ENCODE results near the gene UVSSA. TPM values are rescaled to one million over a fixed set of nuclear protein-coding genes. Genes with fewer than 3 reads are reported as not detected.

The UVSSA gene
- total RNA-seq, 4 donors from 2014 or later, result 8.5 to 13.2 (median 12.3) TPM

DNA sequence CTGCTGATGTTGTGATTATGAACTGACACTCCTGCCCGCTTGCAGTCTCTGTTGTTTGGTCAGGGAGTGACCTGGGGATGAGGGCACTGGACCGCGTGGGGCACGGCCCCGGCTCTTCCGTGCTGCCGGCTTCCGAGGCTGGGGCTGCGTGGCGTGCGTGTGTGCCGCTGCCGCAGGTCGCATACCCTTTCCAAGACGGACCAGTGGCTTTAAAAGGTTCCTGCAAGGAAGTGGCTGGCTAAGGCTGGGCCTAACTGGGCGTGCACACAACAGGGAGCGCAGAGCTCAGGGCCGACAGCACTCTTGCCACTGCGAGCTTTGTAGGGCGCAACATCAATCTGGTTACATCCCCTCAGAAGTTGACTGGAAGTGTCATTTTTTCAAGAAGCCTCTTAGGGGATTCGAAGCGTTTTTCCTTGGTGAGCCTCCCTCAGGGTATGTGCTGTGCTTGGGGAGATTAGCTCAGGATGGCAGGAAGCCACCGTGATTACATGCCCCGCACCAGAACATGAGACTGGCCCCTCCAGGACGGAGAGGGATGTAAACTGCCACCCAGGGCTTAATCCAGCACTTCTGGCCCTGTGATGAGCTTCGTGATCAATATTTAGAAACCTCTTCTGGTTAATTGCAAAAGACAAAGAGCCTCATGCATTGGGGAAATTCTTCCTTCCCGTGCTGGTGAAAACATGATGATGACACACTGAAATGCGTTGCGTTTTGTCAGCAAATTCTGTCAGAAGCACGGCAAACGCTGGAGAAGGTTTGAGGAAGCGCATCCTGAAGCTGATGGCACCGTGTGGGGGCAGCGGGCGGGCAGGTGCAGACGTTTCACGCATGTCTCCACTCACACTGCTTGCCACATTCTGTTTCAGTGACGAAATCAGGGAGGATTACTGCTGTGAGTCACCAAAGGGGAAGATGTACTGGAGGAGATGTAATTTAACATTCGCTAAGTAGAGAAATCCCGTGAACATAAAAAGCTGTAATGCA lies 46.2 kb upstream of the UVSSA start:
- intact Hi-C loops (cut with DNase I; ENCODE audit: low total_unique reads), result loop anchor here (1.0 kb wide), 1 partner anchor 108 kb away; no protein-coding TSS in a partner anchor
- TF ChIP-seq POLR2A (IDR thresholded peaks at IDR 0.05) (no peak), CTCF (IDR thresholded peaks at IDR 0.05 in 4 of 5, conservative IDR thresholded peaks at IDR 0.05 in 1 of 5) (no peak)
- Histone ChIP-seq H3K27ac (peak overlapping the region; percentile 55 to 73 (median 63)), H3K4me1 (peaks cover 16 to 33% of the 10 kb centered on the region in 2 donors), H3K36me3 (no peaks in the 10 kb centered on the region), H3K27me3 (no peaks in the 10 kb centered on the region), H3K9me3 (no peaks in the 10 kb centered on the region), H3K4me3 (no peak overlapping the region)
- DNase-seq, result peak; percentile 54 to 83
- in situ Hi-C loops (cut with MboI; ENCODE audit: low sequenced_read_pairs in 4 of 4), result no loop called here
- ATAC-seq, result peak; percentile 99

GRCh38 chr4:1302159-1302558 lies 44.8 kb upstream of the UVSSA start:
- DNase-seq, result no peak
- Histone ChIP-seq H3K36me3 (no peaks in the 10 kb centered on the region), H3K27me3 (no peaks in the 10 kb centered on the region), H3K27ac (peak overlapping the region in 2 of 4 donors; percentile 55 to 73), H3K4me3 (no peak overlapping the region), H3K4me1 (peaks cover 16 to 33% of the 10 kb centered on the region in 2 donors), H3K9me3 (no peaks in the 10 kb centered on the region)
- ATAC-seq, result no peak
- intact Hi-C loops (cut with DNase I; ENCODE audit: low total_unique reads) (no loop called here), in situ Hi-C loops (cut with MboI; ENCODE audit: low sequenced_read_pairs in 4 of 4) (no loop called here)
- TF ChIP-seq POLR2A (IDR thresholded peaks at IDR 0.05) (no peak), CTCF (IDR thresholded peaks at IDR 0.05 in 4 of 5, conservative IDR thresholded peaks at IDR 0.05 in 1 of 5) (no peak)

DNA sequence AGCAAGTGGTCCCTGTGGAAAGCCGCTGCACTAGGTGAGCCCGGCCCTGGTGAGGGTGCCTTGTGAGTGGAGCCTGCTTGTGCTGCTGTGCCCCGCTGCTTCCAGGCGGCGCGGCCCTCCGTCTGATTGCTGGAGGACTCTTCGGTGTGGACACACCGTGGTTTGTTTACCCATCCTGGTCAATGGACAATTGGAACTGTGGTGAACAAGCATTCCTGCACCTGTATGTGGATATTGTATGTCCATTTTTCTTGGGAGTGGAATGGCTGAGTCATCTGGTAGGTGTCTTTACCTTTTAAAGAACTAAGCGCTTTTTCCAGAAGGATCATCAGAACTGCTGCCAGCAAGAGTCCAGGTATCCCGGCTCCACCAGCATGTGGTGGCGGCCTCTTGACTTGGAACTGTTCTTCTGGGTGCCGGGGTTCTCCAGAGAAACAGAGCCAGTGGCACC lies 41.7 kb upstream of the UVSSA start:
- ATAC-seq (no peak), DNase-seq (no peak)
- intact Hi-C loops (cut with DNase I; ENCODE audit: low total_unique reads), result no loop called here
- H3K9me3 ChIP-seq, result no peaks in the 10 kb centered on the region
- H3K4me3 ChIP-seq, result no peak overlapping the region
- H3K27me3 ChIP-seq, result no peaks in the 10 kb centered on the region
- no peaks in the 10 kb centered on the region for H3K36me3 ChIP-seq
- in situ Hi-C loops (cut with MboI; ENCODE audit: low sequenced_read_pairs in 4 of 4), result no loop called here
- H3K27ac ChIP-seq, result no peak overlapping the region
- TF ChIP-seq CTCF (IDR thresholded peaks at IDR 0.05 in 4 of 5, conservative IDR thresholded peaks at IDR 0.05 in 1 of 5) (no peak), POLR2A (IDR thresholded peaks at IDR 0.05) (no peak)
- H3K4me1 ChIP-seq, result peaks cover 32 to 35% of the 10 kb centered on the region in 2 donors

DNA sequence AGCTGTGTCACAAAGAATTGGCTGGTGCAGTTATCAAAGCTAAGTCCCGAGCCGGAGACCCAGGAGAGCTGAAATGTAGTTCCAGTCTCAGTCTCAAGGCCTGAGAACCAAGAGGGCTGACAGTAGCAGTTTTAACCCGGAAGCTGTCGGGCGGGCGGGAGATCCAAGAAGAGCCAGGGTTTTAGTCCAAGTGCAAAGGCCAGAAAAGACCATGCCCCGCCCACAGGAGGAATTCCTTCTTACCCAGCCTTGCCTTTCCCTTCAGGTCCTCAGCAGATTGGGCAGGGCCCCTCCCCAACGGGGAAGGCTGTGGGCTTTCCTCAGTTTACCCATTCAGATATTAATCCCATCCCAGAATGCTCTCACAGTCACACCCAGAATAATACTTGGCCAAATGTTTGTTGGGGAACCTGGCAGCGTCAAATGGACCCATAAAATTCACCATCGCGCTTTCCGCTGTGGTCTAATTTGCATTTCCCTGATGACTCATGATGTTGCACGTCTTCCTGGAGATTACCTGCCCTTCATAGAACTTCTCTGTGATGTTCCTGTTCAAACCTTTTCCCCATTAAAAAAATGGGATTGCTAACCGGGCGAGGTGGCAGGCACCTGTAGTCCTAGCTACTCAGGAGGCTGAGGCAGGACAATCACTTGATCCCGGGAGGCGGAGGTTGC lies 41.1 kb upstream of the UVSSA start:
- TF ChIP-seq POLR2A (IDR thresholded peaks at IDR 0.05) (no peak), CTCF (IDR thresholded peaks at IDR 0.05 in 4 of 5, conservative IDR thresholded peaks at IDR 0.05 in 1 of 5) (no peak)
- intact Hi-C loops (cut with DNase I; ENCODE audit: low total_unique reads), result no loop called here
- no peaks in the 10 kb centered on the region for H3K27me3 ChIP-seq
- H3K4me1 ChIP-seq, result peaks cover 29 to 35% of the 10 kb centered on the region in 2 donors
- in situ Hi-C loops (cut with MboI; ENCODE audit: low sequenced_read_pairs in 4 of 4), result no loop called here
- DNase-seq (no peak), ATAC-seq (no peak)
- H3K4me3 ChIP-seq, result no peak overlapping the region
- no peaks in the 10 kb centered on the region for H3K36me3 ChIP-seq
- no peak overlapping the region for H3K27ac ChIP-seq
- H3K9me3 ChIP-seq, result no peaks in the 10 kb centered on the region

Data from gastrocnemius medialis (tissue), 4 donors.